ENCODE data around the gene GNL2. TPM values are rescaled to one million over a fixed set of nuclear protein-coding genes. Genes with fewer than 3 reads are reported as not detected.

GNL2 gene
- polyA plus RNA-seq, 1 experiment = 43.6 TPM

- Histone ChIP-seq H3K27me3 (ENCODE audit: control insufficient read depth, insufficient read depth, low read length) (peaks cover 6% of the 10 kb centered on the region), H3K4me3 (ENCODE audit: low read depth, low read length) (no peak overlapping the region), H3K36me3 (ENCODE audit: control insufficient read depth, insufficient read depth, low read length) (no peaks in the 10 kb centered on the region)
- ChIA-PET POLR2A (no interaction called here), CTCF (interaction anchor here (1.0 kb wide), 1 partner anchor 11 kb away, joined by 3 read pairs; no protein-coding TSS in a partner anchor)
- DNase-seq (ENCODE audit: low read depth) = no peak
- TF ChIP-seq, protein P1, sequence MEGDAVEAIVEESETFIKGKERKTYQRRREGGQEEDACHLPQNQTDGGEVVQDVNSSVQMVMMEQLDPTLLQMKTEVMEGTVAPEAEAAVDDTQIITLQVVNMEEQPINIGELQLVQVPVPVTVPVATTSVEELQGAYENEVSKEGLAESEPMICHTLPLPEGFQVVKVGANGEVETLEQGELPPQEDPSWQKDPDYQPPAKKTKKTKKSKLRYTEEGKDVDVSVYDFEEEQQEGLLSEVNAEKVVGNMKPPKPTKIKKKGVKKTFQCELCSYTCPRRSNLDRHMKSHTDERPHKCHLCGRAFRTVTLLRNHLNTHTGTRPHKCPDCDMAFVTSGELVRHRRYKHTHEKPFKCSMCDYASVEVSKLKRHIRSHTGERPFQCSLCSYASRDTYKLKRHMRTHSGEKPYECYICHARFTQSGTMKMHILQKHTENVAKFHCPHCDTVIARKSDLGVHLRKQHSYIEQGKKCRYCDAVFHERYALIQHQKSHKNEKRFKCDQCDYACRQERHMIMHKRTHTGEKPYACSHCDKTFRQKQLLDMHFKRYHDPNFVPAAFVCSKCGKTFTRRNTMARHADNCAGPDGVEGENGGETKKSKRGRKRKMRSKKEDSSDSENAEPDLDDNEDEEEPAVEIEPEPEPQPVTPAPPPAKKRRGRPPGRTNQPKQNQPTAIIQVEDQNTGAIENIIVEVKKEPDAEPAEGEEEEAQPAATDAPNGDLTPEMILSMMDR (IDR thresholded peaks at IDR 0.05; ENCODE audit: insufficient read depth, low read depth, low read length) = no peak
Observed at GRCh38 chr1:37620707-37621106, 25.0 kb upstream of the GNL2 start.

- no peak for DNase-seq (ENCODE audit: low read depth)
- ChIA-PET CTCF (interaction anchor here (1.1 kb wide), 1 partner anchor 13 kb away, joined by 6 read pairs; no protein-coding TSS in a partner anchor), POLR2A (no interaction called here)
- TF ChIP-seq, protein P1 (IDR thresholded peaks at IDR 0.05; ENCODE audit: insufficient read depth, low read depth, low read length) = no peak
- Histone ChIP-seq H3K36me3 (ENCODE audit: control insufficient read depth, insufficient read depth, low read length) (no peaks in the 10 kb centered on the region), H3K27me3 (ENCODE audit: control insufficient read depth, insufficient read depth, low read length) (peaks cover 7% of the 10 kb centered on the region), H3K4me3 (ENCODE audit: low read depth, low read length) (no peak overlapping the region)
Observed at GRCh38 chr1:37616330-37616729, 20.6 kb upstream of the GNL2 start.

DNA sequence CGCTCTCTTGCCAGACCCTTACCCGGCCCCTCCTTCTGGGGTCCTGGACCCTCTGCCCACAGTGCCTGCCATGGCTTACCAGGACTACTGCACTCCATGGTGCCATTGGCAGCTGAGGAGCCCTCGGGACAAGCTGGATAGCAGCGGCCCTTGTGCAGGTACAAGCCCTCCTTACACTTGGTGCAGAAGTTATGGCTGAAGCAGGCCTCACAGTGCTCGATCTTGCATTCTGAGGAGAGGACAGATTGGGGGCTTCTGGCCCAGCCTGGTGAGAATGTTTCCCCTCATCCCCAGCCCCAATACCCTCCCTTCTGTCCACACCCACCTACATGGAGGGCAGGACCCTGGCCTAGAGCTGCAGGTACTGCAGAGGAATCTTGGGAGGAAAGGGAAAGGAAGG, 18.4 kb upstream of the GNL2 start:
- no peak for DNase-seq (ENCODE audit: low read depth)
- Histone ChIP-seq H3K36me3 (ENCODE audit: control insufficient read depth, insufficient read depth, low read length) (no peaks in the 10 kb centered on the region), H3K27me3 (ENCODE audit: control insufficient read depth, insufficient read depth, low read length) (peaks cover 7% of the 10 kb centered on the region), H3K4me3 (ENCODE audit: low read depth, low read length) (no peak overlapping the region)
- ChIA-PET POLR2A (no interaction called here), CTCF (interaction anchor here (1.3 to 2.2 kb wide), 2 partner anchors 11 to 68 kb away, joined by 3 to 8 read pairs; no protein-coding TSS in a partner anchor)
- TF ChIP-seq, protein P1 (IDR thresholded peaks at IDR 0.05; ENCODE audit: insufficient read depth, low read depth, low read length) = no peak

- ChIA-PET CTCF (interaction anchor here (1.1 kb wide), 1 partner anchor 70 kb away, joined by 3 read pairs; no protein-coding TSS in a partner anchor), POLR2A (no interaction called here)
- H3K36me3 ChIP-seq (ENCODE audit: control insufficient read depth, insufficient read depth, low read length) = no peaks in the 10 kb centered on the region
- TF ChIP-seq, protein P1 (IDR thresholded peaks at IDR 0.05; ENCODE audit: insufficient read depth, low read depth, low read length) = no peak
- DNase-seq (ENCODE audit: low read depth) = no peak
- no peak overlapping the region for H3K4me3 ChIP-seq (ENCODE audit: low read depth, low read length)
- H3K27me3 ChIP-seq (ENCODE audit: control insufficient read depth, insufficient read depth, low read length) = peaks cover 12% of the 10 kb centered on the region
Observed at GRCh38 chr1:37612186-37612585, 16.4 kb upstream of the GNL2 start.

DNA sequence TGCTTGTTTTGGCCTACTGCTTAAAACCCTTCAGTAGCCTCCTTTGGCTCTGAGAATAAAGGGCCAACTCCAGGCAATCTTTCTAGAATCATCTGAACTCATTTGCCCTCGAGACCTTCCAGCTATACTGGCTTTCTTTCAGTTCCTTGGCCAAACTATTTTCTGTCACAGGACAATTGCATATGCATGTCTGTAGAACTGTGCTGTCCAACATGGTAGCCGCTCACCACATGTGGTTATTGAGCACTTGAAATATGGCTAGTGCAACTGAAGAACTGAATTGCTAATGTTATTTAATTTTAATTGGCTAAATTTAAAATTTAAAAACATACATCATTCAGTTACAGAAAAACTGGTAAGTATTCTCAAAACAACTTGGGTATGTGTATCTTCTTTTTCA, 14.3 kb upstream of the GNL2 start:
- Histone ChIP-seq H3K36me3 (ENCODE audit: control insufficient read depth, insufficient read depth, low read length) (no peaks in the 10 kb centered on the region), H3K27me3 (ENCODE audit: control insufficient read depth, insufficient read depth, low read length) (peaks cover 9% of the 10 kb centered on the region), H3K4me3 (ENCODE audit: low read depth, low read length) (no peak overlapping the region)
- ChIA-PET POLR2A (no interaction called here), CTCF (no interaction called here)
- TF ChIP-seq, protein P1 (IDR thresholded peaks at IDR 0.05; ENCODE audit: insufficient read depth, low read depth, low read length) = no peak
- no peak for DNase-seq (ENCODE audit: low read depth)
